Right ventricle myocardium inferior (tissue), 1 donor: ENCODE measurements around the gene APOM. TPM values are rescaled to one million over a fixed set of nuclear protein-coding genes. Genes with fewer than 3 reads are reported as not detected.

ENCODE experiments used
- ATAC-seq: fragments of 200-7000 bp; cut with Tn5 transposase; one replicate; pipeline ENCODE4 v1.9.1; 2020; ENCODE audit warnings: mild to moderate bottlenecking, moderate library complexity
- DNase-seq: peaks from one replicate; pipeline ENCODE4 v3.0.0; 2021; ENCODE audit errors: missing footprints
- intact Hi-C: fragments of 100-400 bp; cut with DNase I; formaldehyde crosslinking; loops from one replicate; pipeline ENCODE4 v1.11.0; 2022
- total RNA-seq: library from RNA; stranded (reverse); fragmentation: NEBNext Ultra II Directional; extraction: Animal tissue kit (Norgen Biotek cat#: 25700); gene quantifications from one replicate; pipeline ENCODE4 v1.2.1, GENCODE V29; 2021
- donor health status: DM: no; HTN: yes; CAD: no; lungs with severe emphysema.

Gene APOM
- total RNA-seq, 1 donor from 2014 or later: 0.87 TPM

DNA sequence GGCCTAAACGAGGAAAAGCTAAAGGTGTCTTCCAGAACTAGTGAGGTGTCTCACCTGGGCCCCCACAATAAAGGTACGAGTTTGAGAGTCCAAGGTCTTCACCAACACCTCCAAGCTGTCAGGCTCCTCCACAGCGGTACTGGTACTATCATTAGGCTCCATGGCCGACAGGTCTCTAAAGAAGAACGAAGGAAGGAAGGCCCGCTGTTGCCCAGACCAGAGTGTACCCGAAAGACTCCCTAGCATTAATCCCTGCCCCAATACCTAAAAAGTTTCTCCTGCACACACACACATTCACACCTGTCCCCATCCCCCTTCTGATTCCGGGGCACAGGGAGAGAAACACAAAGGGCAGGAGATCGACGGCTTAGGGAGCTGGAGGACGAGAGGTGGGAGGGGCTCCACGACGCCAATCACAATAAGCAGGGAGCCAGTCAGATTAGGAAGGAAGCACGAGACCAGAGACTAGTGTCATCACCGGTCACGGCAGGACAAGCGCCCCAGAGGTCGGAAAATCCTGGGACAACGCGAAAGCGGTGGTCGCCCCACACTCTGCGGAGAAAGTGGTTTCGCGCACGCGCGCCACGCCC lies 4.0 kb upstream of the APOM start:
- intact Hi-C loops: loop anchor here (1.0 kb wide), 2 partner anchors 14 to 31 kb away; partner anchors contain the start of gene PRRC2A
- DNase-seq (no peak), ATAC-seq (peak; percentile 67)

DNA sequence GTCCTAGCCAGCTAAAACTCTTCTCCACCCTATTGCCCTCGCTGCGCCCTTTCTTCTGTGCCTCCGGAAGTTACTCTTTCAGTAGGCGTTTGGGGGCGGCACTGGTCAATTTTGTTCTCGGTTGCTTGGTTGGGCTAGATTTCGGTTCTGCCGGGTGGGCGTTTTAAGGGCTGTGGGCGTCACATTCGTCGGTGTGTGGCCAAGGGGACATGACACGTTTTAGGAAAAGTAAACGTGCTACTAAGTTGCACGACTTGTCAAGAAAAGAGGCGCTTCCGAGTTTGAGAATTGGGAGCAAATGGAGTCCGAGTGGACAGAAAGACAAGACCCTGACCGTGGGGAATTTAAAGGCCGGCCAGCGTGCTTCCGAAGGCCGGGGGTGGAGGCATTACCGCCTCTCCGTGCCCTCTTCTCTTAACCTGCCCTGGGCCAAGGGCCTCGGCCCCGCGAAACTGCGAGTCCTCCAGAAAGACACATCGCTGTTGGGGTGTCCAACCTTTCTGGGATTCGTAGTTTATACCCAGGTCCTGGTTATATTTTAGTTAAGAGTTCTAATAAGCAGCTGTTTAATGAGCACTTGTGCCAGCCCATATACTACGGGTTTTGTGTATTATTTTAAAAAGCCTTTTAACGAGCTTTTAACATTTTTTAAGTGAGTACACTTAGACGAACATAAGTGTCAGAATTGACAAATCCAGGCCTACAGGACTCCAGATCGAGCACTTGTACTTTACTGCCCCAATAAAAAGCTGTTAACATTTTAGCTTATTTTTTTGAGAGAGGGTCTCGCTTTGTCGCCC lies 2.6 kb upstream of the APOM start:
- peak; percentile 86 for ATAC-seq
- peak; percentile 90 for DNase-seq
- intact Hi-C loops: loop anchor here (1.0 kb wide), 2 partner anchors 12 to 33 kb away; partner anchors contain the start of gene PRRC2A

DNA sequence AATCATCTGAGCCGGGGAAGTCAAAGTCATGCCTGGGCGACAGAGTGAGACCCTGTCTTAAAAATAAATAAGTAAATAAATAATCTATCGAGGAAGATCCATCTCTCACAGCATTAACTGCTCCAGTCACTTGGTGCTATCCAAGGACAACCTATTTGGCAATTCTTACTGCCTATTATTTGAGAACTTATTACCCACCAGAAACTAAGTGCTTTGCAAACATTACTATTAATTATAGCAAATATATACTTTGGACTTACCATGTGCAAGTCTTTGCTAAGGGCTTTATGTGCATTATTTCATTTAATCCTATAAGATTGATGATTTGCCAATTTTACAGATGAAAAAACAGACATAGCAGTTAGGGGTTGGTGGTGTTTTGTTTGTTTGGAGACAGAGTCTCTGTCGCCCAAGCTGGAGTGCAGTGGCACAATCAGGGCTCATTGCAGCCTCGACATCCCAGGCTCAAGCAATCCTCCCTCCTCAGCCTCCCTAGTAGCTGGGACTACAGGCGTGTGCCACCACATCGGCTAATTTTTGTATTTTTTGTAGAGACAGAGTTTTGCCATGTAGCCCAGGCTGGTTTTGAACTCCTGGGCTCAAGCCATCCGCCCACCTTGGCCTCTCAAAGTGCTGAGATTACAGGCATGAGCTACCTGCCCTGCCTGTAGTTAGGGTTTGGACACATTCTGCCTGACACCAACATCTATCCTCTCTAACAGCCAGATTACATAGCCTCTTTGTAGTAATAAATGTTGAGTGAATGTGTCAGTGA lies 933 bp upstream of the APOM start:
- ATAC-seq (no peak), DNase-seq (no peak)
- intact Hi-C loops: no loop called here

DNA sequence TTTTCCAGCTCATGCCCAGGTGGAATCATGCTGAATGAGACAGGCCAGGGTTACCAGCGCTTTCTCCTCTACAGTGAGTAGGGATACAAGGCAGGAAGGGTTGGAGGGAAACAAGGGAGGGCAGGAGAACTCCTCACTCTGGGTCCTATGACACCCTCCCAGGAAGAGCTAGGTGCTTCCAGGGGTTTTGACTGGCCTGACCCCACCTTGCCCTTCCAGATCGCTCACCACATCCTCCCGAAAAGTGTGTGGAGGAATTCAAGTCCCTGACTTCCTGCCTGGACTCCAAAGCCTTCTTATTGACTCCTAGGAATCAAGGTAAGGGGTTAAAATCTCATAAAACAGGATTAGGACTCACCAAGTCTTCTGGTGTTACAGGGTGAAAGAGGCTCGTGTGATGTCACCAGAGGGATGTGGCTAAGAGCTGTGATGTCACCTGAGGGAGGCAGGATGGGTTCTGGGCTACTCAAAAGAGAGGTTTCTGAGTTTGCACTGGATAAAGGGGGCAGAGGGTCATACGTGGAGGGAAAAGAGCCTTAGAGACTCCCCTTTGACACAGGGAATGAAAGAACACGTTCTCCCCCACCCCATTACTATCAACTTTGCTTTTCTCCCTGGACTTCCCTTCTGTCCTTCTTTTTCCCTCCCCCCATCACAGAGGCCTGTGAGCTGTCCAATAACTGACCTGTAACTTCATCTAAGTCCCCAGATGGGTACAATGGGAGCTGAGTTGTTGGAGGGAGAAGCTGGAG lies 1.9 kb downstream of the APOM start:
- intact Hi-C loops: no loop called here
- ATAC-seq (no peak), DNase-seq (no peak)

DNA sequence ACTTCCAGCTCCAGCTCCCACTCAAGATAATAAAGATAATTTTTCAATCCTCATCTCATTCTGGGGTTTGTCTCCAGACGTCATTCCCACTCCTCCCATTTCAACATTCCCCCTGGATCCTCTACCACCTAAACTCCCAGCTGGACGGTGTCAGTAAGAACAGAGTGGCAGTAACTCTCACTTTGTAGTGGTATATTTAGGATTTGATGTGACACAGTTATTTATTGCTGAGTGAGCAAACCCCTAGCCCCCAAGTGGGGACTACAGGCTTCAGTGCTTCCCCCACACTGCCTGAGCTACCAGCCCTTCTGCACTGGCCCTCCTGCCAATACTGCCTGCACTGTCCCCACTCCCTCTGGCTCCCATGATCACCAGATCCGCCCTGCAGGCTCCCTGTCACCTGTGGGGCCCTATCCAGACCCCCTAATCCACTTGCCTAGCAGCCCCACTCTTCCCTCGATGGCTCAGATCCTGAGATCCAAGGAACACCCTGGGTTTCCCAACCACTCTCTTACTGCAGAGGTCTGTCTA lies 2.5 kb downstream of the APOM start:
- ATAC-seq: no peak
- intact Hi-C loops: no loop called here
- no peak for DNase-seq

DNA sequence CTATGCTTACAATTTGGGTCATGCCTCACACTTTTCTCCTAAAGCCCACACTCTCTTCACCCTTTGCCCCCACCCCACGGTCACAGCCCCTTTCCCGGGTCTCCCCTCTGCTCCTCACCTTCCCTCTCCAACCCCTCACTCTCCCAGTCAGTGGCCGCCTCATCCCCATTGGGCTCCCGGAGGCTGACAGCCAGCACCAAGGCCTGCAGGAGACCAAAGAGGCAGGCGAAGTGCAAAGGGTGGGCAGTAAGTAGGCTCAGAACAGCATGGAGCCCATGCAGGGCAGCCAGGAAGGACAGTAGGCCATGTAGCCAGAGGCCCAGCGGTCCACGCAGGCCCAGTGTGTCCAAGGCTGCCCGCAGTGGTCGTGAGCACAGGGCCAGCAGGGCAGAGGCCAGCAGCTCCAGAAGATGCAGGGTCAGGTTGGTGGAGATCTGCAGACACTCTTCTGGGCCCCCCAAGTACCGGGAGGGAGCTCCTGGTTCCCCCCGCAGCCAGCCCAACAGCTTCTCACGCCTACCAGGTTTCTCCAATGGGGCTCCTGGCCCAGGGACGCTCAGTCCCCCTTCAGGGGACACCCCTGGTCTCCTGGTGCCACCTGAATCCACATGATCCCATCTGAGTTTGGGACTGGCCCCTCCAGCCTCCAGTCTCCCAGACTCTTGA lies 3.4 kb downstream of the APOM start:
- no peak for DNase-seq
- ATAC-seq: no peak
- intact Hi-C loops: no loop called here

DNA sequence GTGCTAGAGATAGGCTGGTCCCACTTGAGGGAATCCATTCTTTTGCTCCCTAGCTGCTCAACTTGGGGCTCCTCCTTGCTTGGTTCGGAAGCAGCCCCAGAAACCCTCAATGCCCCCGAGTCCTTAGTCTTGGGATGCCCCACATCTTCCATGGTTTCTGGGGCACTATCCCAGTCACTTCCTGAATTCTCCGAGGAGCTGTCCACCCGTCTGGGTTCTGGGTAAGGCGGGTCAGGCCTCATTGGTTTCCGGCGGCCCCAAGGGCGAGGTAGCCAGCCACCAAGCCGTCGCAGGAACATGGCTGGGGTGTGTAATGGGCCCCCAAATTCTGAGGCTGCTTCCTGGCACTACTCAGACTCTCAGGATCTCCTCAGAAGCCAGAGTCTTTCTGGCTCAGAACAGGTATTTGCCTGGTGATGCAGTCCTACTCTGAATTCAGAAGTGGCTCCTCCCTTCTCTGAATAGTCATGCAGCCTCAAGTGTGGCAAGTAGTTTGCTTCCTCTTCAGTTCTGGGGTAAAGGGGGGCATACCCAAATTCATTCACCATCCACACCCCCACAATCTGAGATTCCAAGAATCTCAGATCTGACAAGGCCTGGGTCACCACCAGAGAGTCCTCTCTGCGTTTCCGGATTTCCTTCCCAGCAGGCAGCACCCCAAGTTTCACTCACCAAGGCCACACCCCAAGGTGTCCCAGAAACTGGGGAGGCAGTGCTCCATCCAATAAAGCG lies 4.1 kb downstream of the APOM start:
- intact Hi-C loops: loop anchor here (5.0 to 10.0 kb wide), 2 partner anchors 297 to 515 kb away; partner anchors contain the start of genes AGPAT1, NELFE, RNF5 and SKIC2
- DNase-seq (no peak), ATAC-seq (no peak)

DNA sequence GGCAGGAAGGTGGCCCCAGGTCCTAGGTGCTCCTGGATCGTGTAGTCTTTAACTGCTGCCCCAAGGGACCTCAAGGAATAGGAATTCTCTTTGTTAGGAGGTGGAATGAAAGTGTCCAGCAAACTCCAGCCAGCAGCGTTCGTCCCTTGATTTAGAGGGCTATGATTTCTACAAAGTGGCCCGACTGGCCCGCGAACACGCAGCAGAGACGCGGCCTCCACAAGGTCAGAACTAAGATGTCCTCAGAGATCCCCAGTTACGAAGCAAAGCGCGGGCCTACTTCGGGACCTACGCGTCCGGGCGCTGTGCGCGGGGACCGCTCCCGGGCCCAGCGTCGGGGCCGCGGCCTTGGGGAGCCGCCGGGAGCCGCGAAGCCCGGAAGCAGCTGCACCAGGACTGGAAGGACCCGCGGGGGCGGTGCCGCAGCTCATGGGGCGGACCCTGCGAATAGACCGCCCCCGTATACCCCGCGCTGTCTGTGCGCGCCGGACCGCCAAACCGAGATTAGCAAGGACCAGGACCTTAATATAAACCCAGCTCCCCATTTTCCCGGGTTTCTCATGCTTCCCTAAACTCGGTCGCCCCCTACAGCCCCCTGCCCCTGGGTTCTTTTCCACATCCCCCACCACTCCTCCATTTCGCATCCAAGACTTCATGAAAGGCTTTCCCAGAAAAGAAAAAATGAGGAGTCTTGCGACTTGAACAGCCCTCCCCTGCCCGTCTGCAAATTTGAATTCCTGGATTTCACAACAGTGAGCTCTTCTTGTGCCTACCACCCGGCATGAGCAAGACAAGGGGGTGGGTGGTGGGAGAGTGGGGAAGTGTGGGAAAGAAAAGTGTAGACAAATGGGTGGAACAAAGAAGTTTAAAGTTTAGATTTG lies 4.9 kb downstream of the APOM start, which contains the start of gene C6orf47:
Gene C6orf47, minus strand, starts transcription at position 398 of the 881 bp plus-strand sequence. CDS start 831 bp downstream, outside the sequence.
- intact Hi-C loops: loop anchor here (5.0 to 10.0 kb wide), 2 partner anchors 297 to 514 kb away; partner anchors contain the start of genes AGPAT1, NELFE, RNF5 and SKIC2
- DNase-seq (peak; percentile 94), ATAC-seq (peak; percentile 85)

DNA sequence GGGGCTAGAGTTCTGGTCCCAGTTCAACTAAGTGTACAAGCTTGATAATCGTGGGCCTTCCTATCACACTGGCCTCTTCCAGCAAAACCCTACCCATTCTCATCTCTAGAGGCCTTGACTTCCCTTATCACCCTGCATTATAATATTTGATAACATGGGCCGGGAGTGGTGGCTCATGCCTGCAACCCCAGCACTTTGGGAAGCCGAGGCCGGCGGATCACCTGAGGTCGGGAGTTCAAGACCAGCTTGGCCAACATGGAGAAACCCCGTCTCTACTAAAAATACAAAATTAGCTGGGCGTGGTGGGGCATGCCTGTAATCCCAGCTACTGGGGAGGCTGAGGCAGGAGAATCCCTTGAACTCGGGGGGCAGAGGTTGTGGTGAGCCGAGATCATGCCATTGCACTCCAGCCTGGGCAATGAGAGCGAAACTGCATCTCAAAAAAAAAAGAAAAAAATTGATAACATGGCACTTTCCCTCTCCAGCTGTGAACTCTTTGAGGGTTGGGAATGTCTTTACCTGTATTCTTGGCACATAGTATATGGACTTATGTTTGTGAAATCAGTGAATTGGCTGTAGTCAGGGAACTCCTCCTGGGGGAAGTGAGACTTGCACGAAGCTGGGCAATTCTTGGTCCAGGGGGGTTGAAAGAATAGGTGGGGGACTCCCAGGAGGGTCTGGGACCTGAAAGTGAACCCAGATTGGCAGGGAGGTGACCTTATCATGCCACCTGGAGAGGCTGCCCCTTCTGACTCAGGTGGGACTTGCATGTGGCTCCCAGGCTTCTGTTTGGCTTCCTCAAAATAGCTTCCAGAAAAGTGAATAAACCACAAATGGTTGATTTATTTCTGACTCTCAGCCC lies 5.8 kb downstream of the APOM start:
- DNase-seq (peak; percentile 11), ATAC-seq (no peak)
- intact Hi-C loops: loop anchor here (5.0 to 10.0 kb wide), 2 partner anchors 296 to 513 kb away; partner anchors contain the start of genes AGPAT1, NELFE, RNF5 and SKIC2

DNA sequence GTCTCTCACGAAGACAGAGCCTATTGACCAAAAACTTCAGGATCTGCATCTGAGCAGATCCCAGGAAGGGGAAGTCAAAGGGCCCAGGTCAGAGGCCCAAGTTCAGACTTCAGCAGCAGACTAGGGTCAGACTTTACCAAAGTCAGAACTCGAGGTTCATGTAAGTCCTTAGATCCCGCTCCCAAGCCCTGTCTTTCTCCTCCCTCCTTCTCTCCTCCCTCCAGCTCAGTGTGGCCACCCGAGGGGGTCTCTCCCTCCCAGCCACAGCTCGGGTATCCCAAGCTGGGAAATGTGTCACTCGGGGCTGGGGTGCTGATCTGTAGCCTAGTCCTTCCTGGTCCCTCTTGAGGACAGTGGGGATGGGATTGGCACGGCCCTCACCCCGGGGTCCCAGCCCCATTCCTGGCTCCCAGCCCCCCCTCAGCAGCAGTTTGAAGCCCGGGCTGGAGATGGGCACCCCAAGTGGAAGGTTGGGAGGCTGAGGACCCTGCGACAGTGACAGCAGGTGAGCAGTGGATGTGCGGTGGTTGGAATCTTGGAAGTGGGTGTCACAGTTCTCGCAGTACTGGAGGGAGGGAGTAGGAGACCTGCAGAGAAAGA lies 6.5 kb downstream of the APOM start:
- no peak for ATAC-seq
- DNase-seq: peak; percentile 21
- intact Hi-C loops: loop anchor here (5.0 to 10.0 kb wide), 2 partner anchors 295 to 513 kb away; partner anchors contain the start of genes AGPAT1, NELFE, RNF5 and SKIC2

DNA sequence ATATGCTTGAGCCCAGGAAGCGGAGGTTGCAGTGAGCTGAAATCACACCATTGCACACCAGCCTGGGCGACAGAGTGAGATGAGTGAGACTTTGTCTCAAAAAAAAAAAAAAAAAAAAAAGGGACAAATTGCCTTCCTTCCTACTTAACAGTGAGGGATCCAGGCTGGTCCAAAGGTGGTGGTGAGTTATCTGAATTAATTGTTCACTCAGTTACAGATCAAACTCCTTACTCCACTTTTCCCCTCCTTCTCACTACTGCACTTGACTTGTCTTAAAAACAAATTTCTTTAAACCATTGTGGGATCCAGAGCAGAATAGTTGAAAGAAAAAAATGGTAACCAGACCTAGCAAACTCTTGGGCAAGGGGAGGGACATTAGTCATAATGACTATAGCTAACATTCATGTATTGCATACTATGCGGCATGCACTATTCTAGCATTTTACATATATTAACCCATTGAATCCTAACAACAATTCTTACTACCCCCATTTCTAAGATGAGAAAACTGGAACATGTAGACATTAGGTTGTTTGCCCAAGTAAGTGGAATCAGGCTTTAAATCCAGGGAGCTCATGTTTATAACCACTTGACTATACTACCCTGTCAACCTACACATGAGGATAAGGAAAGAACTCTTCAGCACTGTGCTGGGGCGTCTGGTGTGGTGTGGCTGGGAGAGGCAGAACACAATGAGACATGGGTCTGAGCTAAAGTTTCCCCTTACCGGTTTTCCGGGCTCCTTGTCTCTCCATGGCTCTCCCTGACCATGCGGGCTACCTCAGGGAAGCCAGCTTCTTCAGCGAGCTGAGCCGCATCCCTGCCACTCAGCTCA lies 7.6 kb downstream of the APOM start:
- intact Hi-C loops: loop anchor here (5.0 to 10.0 kb wide), 2 partner anchors 294 to 511 kb away; partner anchors contain the start of genes AGPAT1, NELFE, RNF5 and SKIC2
- DNase-seq: no peak
- no peak for ATAC-seq

DNA sequence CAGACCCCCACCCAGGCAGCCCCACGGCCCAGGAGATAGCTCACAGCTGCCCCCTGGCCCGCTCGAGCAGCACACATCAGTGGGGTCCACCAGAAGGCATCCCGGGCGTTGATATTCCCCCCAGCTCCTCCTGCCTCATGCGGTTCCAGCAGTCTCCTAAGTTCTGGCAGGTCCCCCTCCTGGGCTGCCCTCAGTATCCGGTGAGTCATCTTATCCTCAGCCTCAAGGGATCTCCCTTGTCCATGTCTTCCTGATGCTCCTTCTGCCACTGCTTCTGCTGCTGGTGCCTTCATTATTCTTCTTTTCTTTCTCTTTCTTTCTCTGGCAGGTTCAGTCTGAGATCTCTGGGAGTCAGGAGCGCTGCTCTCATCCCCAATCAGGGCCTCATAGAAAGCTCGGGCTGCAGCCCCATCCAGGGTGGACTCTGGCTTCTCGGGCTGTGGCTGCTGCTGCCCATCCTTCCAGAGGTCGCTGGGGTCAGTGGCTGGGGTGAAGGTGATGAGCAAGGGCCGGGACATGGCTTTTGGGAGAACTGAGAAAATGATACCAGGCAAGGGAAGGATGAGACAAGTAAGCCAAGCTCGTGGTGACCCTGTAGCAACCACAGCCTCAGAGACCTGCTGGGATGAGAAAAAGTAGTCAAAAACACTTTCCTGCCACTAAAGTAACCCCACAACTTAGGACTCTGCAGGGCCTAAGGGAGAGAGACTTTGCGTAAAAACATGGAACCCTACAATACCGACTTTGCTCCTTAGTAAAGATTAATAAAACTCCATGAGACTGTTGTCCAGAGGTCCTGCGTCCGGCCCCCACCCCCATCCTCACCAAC lies 8.5 kb downstream of the APOM start:
- intact Hi-C loops: loop anchor here (5.0 to 10.0 kb wide), 2 partner anchors 293 to 511 kb away; partner anchors contain the start of genes AGPAT1, NELFE, RNF5 and SKIC2
- DNase-seq (no peak), ATAC-seq (no peak)
